Ishikawa (cell line): ENCODE data around the gene ABCC1.

ENCODE experiments used
- CREB1 ChIP-seq: IDR thresholded peaks from 2 replicates; pipeline ENCODE4 v1.6.1; 2012; ENCODE audit warnings: low read depth
- EP300 ChIP-seq: IDR thresholded peaks from 2 replicates; pipeline ENCODE4 v1.6.1; 2012; ENCODE audit warnings: borderline replicate concordance
- FOXM1 ChIP-seq: IDR thresholded peaks from 2 replicates; pipeline ENCODE4 v1.6.1; 2012; ENCODE audit warnings: low read depth, borderline replicate concordance
- NFIC ChIP-seq: IDR thresholded peaks from 2 replicates; pipeline ENCODE4 v1.6.1; 2012
- RAD21 ChIP-seq: IDR thresholded peaks from 2 replicates; pipeline ENCODE4 v1.6.1; 2012; ENCODE audit warnings: low read depth
- REST ChIP-seq: IDR thresholded peaks from 2 replicates; pipeline ENCODE4 v1.6.1; 2012; ENCODE audit warnings: low read depth, mild to moderate bottlenecking
- TAF1 ChIP-seq: IDR thresholded peaks from 2 replicates; pipeline ENCODE4 v1.6.1; 2012; ENCODE audit warnings: low read depth, mild to moderate bottlenecking
- TCF12 ChIP-seq: IDR thresholded peaks from 2 replicates; pipeline ENCODE4 v1.6.1; 2012; ENCODE audit warnings: low read depth
- TEAD4 ChIP-seq: IDR thresholded peaks from 2 replicates; pipeline ENCODE4 v1.6.1; 2012
- USF1 ChIP-seq: IDR thresholded peaks from 2 replicates; pipeline ENCODE4 v1.6.1; 2012
- YY1 ChIP-seq: IDR thresholded peaks from 2 replicates; pipeline ENCODE4 v1.6.1; 2012; ENCODE audit warnings: low read depth
- ZBTB7A ChIP-seq: IDR thresholded peaks from 2 replicates; pipeline ENCODE4 v1.6.1; 2012; ENCODE audit warnings: low read depth
- TF ChIP-seq, protein P1 (sequence below): IDR thresholded peaks from 2 replicates; pipeline ENCODE4 v1.6.1; 2012

DNA sequence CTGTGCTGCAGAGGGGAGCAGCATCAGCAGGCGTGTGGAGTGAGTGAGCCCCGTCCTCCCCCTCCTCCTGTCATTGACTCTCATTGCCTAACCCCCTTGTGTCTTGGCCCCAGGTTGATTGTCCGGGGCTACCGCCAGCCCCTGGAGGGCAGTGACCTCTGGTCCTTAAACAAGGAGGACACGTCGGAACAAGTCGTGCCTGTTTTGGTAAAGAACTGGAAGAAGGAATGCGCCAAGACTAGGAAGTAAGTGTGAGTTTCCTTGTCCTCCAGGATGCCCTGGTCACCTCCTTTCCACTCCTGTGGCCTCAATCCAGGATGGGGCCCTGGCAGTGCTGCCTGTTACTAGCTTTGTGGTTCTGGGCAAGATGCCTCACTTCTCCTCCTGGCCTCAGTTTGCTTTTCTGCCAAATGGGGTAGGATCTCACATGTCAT, 87.0 kb downstream of the ABCC1 start:
- TF ChIP-seq TEAD4 = no peak
- no peak for TF ChIP-seq TAF1
- TF ChIP-seq, protein P1, sequence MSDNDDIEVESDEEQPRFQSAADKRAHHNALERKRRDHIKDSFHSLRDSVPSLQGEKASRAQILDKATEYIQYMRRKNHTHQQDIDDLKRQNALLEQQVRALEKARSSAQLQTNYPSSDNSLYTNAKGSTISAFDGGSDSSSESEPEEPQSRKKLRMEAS = no peak
- TF ChIP-seq ZBTB7A = no peak
- no peak for TF ChIP-seq FOXM1
- TF ChIP-seq EP300 = no peak
- no peak for TF ChIP-seq CREB1
- TF ChIP-seq TCF12 = no peak
- TF ChIP-seq NFIC = no peak
- TF ChIP-seq RAD21 = no peak
- TF ChIP-seq REST = no peak
- no peak for TF ChIP-seq YY1
- no peak for TF ChIP-seq USF1
